ENCODE data around the gene YIPF6.
A peak's percentile ranks its signal among the peaks of the same experiment; 100 is the strongest.
"Not testable (repeated sequence)": the region's sequence is repeated elsewhere in the genome, so short reads cannot be mapped to it uniquely, and the experiment has no call there.

YIPF6 gene, protein sequence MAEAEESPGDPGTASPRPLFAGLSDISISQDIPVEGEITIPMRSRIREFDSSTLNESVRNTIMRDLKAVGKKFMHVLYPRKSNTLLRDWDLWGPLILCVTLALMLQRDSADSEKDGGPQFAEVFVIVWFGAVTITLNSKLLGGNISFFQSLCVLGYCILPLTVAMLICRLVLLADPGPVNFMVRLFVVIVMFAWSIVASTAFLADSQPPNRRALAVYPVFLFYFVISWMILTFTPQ

DNA sequence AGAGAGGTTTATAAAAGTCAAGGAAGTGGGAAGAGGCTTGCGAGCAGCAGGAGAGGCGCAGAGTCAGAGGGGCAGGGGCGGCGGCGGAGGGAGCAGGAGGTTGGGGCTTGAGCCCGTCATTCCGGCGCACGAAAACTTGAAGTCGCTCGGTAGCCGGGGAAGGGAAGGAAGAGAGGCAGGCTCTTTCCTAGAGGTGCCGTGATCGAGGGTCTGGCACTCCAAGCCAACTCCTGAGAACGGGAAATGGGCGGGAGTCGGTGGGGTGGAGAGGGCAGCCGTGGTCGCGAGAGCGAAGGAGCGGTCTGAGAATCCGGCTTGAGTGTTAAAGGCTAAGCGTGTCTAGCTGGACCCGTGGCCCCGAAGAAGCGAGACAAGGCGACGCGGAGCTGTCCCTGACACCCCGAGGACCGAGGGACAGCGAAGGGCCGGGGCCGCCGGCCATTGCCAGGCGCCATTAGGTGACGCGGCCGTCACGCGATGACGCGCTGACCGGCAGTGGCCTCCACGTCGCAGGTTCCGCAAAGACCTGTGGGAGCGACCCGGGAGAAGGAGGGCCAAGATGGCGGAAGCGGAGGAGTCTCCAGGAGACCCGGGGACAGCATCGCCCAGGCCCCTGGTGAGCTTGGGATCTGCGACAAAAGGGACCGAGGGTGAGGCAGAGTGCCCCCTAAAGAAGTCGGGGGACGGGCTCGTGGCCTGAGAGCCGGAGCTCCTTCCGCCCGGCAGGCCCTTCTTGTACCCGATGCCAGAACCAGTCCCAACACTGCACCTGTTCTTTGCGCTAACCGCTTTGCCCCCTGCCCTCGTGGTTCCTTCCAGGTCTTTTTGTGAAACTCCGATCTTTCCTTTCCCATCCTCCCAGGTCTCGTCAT, at the start of gene YIPF6:
Gene YIPF6, plus strand, starts transcription at position 544 of the 872 bp plus-strand sequence. Its CDS starts 16 bp downstream, at position 560.
- DNase-seq: peak; percentile 23 to 38 (median 28)

DNA sequence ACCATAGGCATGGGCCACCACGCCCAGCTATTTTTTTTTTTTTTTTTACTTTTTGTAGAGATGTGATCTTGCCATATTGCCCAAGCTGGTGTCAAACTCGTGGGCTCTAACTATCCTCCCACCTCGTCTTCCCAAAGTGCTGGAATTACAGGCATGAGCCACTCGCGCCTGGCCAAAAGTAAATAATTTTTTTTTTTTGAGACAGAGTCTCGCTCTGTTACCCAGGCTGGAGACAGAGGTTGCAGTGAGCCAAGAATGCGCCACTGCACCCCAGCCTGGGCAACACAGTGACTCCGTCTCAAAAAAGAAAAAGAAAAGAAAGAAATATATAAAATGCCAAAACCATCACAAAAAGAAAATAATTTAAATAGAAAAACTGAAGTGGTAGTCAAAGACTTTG, 47.1 kb upstream of the YIPF6 start:
- DNase-seq: no peak

DNA sequence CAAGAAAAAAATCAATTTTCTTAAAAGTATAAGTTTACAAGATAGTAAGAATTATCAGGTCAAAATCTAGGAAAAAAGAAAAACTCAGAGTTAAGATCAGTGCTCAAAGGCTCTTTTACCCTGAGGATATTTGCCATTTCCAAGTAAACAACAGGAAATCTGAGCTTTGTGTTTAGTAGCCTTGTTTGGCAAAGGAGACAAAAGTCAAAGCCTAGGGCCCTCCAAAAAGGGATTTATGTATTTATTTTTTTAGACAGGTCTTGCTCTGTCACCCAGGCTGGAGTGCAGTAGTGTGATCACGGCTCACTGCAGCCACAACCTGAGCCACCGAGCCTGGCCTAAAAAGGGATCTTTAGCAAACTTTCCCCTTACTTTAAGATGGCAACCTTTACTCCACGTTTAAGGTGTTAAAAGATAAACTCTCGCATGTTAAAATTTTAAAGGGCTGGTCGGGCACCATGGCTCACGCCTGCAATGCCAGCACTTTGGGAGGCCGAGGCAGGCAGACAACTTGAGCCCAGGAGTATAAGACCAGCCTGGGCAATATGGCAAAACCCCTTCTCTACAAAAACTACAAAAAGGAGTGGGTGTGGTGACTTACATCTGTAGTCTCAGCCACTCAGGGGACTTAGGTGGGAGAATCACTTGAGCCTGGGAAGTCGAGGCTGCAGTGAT, 44.2 kb upstream of the YIPF6 start:
- DNase-seq: no peak

DNA sequence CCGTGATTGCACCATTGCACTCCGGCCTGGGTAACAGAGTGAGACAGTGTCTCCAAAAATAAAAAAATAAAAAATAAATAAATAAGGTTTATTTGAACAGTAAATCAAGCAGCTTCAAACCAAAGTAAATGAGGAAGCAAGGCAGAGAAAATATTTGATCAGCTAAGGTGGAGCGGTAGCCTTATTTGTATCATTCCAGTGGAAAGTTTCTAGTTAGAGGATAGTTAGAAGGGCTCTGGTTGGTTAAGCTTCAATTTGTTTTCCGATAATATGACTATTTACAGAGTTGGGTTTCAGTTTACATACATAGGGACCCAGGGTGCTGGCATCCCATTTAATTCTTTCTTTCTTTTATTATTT, 43.7 kb upstream of the YIPF6 start:
- DNase-seq: no peak

DNA sequence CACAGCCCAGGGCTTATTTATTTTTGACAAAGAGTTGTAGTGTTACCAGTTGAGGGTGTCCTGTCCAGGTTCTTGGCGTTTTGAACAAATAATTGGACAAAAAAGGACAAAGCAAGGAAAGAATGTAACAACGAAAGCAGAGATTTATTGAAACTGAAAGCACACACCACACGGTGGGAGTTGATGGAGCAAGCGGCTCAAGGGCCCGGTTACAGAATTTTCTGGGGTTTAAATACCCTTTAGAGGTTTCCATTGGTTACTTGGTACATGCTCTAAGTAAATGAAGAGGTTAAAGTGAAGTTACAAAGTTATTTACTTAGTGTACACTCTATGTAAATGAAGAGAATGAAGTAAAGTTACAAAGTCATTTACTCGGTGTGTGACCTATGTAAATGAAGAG, 37.8 kb upstream of the YIPF6 start:
- no peak for DNase-seq

DNA sequence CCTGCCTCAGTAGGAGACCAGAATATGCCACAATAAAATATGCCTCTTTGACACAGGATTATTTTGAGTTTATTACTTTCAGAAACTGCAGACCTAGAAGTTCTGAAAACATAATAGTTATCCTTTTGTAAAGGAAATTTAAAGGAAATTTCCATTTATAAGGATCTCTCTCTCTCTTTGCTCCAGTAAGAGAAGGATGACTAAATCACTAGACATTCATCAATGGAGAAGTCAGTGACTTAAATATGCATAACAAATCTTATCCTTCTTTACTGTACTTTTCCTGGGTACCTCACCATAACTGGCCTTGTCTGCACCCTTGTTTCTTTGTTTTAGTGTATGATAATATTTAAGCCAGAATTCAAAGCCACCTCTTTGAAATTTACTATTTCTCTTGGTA, 37.3 kb upstream of the YIPF6 start:
- no peak for DNase-seq

DNA sequence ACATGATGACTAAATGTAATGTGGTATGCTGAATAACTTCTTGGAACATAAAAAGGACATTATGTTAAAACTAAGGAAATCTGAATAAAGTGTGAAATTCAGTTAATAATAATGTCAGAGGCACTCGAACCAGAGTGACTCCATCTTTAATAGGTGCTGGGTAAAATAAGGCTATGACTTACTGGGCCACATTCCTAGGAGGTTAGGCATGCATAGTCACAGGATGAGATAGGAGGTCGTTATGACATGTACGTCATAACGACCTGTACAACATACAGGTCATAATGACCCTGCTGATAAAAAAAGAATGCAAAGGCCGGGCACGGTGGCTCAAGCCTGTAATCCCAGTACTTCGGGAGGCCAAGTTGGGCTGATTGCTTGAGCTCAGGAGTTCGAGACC, 36.7 kb upstream of the YIPF6 start:
- DNase-seq: no peak

DNA sequence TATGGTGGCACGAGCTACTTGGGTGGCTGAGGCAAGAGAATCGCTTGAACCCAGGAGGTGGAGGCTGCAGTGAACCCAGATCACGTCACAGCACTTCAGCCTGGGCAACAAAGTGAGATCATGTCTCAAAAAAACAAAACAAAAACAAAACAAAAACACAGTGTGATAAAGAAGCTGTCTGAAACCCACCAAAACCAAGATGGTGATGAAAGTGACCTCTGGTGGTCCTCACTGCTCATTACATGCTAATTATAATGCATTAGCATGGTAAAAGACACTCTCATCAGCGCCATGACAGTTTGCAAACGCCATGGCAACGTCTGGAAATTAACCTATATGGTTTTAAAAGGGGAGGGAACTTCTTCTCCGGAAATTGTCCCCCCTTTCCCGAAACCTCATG, 36.2 kb upstream of the YIPF6 start:
- no peak for DNase-seq

DNA sequence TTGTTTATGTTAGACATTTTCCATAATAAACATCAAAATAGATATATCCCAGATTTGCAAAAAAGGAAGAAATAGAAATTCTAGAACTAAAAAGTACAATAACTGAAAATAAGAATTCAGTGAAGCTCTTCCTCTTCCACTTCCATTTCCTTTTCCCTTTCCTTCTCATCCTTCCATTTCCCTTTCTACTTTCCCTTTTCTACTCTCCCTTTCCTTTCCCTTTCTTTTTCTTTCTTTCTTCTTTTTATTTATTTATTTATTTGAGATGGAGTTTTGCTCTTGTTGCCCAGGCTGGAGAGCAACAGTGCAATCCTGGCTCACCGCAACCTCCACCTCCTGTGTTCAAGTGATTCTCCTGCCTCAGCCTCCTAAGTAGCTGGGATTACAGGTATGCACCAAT, 35.0 kb upstream of the YIPF6 start:
- DNase-seq: no peak

DNA sequence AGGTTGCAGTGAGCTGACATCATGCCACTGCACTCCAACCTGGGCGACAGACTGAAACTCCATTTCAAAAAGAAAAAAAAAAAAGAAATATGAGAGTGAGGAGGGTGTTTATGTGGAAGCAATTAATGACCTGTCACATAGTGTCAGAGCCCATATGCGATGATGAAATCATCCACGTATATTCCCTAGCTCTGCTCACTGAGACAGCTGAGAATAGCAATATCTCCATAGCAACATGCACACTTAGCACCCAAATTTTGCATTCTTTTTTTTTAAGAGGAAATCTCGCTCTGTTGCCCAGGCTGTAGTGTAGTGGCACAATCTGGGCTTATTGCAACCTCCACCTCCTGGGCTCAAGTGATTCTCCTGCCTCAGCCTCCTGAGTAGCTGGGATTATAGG, 34.1 kb upstream of the YIPF6 start:
- DNase-seq: no peak

DNA sequence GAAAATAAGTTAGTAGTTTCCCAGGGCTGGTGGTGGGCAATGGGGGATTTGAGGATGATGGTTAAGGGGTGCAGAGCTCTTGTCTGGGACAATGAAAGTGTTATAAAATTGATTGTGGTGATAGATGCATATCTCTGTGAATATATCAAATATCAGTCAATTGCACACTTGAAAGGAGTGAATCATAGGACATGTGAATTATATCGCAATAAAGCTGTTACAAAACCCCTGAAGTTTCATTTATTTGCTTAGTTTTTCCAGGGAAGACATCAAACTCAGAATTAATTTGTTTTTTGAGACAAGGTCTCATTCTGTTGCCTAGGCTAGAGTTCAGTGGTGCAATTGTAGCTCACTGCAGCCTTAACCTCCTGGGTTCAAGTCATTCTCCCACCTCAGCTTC, 17.9 kb upstream of the YIPF6 start:
- no peak for DNase-seq

DNA sequence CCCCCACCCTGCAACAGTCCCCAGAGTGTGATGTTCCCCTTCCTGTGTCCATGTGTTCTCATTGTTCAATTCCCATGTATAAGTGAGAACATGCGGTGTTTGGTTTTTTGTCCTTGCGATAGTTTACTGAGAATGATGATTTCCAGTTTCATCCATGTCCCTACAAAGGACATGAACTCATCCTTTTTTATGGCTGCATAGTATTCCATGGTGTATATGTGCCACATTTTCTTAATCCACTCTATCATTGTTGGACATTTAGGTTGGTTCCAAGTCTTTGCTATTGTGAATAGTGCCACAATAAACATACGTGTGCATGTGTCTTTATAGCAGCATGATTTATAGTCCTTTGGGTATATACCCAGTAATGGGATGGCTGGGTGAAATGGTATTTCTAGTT, 12.7 kb upstream of the YIPF6 start:
- not testable (repeated sequence) for DNase-seq

DNA sequence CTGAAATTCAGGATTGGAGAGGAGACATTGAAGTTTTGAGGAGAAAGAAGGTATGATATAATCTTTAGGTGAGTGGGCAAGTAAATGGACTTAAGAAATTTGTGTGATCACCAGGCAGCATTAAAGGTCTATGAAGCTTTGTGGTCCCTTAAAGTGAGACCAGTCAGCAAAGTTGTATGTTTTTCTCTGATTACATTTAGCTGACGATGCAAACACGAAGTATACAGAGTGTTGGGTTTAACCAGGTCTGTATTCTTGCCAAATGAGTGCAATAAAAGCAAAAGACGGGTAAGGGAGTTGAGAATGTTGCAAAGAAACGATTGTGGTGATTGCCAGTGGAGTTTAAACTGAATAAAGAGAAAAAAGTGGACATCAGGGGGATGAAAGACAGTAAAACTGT, 11.6 kb upstream of the YIPF6 start:
- DNase-seq: no peak

DNA sequence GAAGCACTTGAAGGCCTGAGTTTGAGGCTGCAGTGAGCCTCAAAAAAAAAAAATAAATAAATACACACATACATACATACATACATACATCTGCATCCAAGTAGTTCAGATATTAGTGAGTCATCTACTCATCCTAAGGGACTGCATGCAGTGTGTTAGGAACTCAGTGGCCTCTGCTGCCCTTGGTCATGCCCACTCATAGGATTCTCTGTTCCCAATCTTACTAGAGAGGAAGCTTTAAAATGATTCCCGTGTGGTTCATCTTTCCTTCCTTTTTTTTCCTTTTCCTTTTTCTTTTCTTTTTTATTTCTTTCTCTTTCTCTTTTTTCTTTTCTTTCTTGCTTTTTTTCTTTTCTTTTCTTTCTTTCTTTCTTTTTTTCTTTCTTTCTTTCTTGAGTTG, 10.9 kb upstream of the YIPF6 start:
- DNase-seq: no peak

DNA sequence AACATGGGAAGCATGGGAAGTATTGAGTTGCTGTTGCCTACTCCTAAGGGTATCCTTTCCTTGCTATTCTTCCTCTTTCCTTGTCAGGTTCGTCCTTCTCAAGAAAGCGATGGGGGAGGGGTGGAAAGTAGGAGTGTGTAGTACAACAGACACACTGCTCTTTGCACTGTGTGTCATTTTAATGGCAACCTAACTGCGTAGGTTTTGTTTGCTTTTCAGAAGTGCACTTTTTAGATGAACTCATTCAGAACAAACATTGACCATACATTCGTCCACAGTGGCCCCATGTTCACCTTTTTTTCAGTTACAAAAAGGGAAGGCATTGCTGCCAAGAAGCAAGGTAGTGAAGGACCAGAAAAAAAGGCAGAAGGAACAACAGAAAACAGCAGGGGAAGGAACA, 10.2 kb upstream of the YIPF6 start:
- DNase-seq: no peak

DNA sequence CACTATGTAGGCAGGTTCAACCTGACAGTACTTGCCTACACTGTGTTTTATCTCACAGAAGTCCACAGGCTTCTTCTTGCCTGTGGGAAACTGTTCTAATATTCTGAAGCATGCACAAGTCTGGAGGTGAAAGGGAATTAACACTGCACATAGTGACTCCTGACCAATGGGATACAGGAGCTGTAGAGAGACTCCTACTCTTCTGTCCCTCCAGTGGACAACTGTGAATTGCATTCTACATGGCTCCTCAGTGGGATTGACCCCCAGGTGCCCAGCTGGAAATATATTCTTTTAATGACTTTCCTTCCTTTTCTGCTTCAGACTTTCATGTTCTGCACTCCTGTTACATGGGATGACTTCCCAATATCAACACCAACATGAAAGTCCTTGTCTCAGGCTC, 8.2 kb upstream of the YIPF6 start:
- DNase-seq: no peak

DNA sequence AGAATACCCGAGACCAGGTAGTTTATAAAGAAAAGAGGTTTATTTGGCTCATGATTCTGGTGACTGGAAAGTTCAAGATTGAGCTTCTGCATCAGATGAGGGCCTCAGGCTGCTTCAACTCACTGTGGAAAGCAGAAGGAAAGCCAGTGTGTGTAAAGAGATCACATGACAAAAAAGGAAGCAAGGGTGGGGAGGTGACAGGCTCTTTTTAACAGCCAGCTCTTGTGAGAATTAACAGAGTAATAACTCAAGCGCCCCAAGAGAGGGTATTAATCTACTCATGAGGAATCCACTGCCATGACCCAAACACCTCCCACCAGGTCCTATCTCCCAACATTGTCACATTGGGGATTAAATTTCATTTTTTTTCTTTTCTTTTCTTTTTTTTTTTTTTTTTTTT, 6.3 kb upstream of the YIPF6 start:
- no peak for DNase-seq

DNA sequence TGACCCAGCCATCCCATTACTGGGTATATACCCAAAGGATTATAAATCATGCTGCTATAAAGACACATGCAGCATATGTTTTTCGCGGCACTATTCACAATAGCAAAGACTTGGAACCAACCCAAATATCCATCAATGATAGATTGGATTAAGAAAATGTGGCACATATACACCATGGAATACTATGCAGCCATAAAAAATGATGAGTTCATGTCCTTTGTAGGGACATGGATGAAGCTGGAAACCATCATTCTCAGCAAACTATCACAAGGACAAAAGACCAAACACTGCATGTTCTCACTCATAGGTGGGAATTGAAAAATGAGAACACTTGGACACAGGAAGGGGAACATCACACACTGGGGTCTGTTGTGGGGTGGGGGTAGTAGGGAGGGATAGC, 5.1 kb upstream of the YIPF6 start:
- not testable (repeated sequence) for DNase-seq

DNA sequence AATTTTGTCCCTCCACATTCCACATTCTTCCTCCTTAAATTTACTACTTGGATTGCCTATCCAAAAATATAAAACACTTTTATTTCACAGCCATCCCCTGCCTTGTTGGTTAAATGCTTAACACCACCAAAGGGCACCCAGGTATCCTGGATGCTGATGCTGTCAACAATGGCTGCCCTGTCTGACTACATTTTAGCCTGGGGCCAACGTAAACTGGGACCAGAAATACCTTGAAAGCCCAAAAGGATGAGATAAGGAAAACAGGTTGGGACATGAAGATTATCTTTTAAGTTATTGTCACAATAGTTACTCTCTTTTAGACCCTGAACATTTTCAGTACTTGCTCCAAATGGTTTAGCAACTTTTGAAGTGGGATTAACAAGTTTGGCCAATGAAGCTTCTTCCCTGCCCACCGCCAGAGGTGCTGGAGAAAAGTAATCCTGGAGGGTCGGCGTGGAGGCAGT, 775 bp upstream of the YIPF6 start:
- DNase-seq: no peak

DNA sequence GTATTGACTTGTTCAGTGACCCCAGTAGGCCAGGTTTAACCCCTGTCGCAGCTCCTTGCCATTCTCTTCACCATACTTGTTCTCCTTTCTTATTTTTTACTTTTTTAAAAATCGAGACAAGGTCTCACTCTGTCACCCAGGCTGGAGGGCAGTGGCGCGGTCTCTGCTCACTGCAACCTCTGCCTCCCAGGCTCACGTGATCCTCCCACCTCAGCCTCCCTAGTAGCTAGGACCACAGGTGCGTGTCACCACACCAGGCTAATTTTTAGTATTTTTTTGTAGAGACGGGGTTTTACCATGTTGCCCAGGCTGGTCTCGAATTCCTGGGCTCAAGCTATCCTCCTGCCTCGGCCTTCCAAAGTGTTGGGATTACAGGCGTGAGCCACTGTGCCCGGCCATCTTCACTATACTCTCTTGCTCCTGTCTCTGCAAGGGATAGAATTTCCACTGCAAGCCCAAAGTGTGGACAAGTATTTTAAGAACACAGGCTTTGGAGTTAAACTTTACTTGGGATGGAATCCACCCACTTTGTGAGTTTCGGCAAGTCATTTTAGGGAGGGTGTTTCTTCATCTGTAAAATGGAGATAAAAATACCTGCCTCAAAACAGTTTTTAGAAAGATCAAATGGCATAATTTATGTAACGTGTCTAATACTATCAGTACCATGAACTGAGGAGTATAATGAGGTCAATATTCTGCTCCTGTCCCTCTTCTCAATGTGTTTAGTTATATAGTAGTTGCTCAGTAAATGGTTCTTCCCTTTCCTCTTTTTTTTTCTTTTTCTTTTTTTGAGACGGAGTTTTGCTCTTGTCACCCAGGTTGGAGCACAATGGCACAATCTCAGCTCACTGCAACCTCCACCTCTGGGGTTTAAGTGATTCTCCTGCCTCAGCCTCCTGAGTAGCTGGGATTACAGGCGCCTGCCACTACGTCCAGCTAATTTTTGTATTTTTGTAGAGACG, 973 bp downstream of the YIPF6 start:
- DNase-seq: no peak

DNA sequence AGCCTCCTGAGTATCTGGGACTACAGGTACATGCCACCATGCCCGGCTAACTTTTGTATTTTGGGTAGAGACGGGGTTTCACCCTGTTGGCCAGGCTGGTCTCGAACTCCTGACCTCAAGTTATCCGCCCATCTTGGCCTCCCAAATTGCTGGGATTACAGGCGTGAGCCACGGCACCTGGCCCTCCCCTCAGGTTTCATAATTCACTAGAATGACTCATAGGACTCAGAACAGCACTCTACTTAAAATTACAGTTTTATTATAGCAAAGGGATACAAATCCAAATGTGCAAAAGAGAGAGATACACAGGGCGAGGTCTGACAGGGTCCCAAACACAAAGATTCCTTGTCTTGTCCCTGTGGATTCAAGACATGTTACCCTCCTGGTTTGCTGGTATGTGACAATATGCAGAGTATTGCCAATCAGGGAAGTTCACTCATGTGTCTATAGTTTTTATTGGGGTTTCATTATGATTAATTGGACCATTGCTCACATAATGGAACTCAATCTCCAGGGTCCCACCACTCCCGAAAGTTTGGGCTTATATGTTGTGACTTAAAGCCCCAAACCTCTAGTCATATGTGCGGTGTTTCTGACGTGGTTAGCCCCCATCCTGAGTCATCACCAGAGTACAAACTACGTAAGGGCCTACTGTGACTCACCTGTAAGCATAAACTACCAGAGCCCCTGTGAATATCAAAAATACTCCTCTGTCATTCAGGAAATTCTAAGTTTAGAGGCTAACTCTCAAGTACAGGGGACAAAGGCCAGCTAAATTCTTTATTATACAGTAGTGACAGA, 5.2 kb downstream of the YIPF6 start:
- DNase-seq: peak; percentile 1 to 18 (median 4)

DNA sequence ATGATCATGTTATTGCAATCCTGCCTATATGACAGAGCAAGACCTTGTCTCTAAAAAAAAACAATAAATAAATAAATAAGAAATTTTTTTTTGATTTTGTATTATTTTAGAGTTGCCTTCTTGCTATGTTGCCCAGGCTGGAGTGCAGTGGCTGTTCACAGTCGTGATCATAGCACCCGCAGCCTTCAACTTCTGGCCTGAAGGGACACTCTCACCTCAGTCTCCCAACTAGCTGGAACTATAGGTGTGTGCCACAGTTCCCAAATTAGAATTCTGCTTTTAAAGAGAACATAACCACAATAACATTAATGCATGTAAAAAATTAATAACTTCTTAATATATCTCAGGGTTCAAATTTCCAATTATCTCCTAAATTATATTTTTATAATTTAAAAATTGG, 7.8 kb downstream of the YIPF6 start:
- DNase-seq: no peak
